ENCODE measurements around the gene NTF4. TPM values are rescaled to one million over a fixed set of nuclear protein-coding genes. Genes with fewer than 3 reads are reported as not detected.
A peak's percentile ranks its signal among the peaks of the same experiment; 100 is the strongest.

The NTF4 gene
- total RNA-seq, 3 donors from 2014 or later (not counting 1 experiment from before 2014, with no cell fraction given) = not detected

DNA sequence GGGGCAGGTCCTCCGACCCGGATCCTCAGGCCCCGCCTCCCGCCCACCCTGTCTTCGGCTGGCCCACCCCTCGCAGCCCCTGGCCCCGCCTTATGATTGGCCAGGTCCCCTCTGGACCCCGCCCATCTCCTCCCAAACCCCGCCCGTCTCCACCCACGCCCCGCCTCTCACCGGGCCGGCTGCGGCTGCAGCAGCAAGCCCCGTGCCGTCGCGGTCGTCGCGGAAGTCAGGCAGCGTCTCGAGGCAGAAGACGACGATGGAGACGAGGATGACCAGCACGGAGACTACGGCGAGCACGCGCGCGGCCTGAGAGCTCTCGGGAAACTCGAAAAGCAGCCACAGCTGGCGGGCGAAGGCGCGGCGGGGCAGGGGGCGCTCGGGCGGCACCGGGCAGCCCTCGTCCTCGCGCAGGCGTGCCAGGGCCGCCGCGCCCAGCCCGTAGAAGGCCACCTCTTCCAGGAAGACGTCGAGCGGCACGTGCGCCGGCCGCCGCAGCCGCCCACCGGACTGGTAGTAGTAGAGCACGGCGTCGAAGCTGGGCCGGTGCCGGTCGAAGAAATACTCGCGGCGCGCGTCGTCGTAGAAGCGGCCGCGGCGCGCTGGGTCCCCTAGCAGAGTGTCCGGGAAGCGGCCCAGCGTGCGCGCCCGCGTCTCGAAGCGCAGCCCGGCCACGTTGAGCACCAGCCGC is 7.4 kb upstream of the NTF4 start:
- peaks cover 22% of the 10 kb centered on the region for H3K27me3 ChIP-seq (ENCODE audit: control insufficient read depth, insufficient read depth, low read length)
- no peaks in the 10 kb centered on the region for H3K36me3 Mint-ChIP-seq
- H3K4me1 ChIP-seq (ENCODE audit: control insufficient read depth, insufficient read depth, low read length) = peaks cover 6% of the 10 kb centered on the region
- intact Hi-C loops (cut with micrococcal nuclease) = no loop called here
- no peak overlapping the region for H3K27ac ChIP-seq (ENCODE audit: low read length)
- ATAC-seq (peak; percentile 27 to 75 (median 31)), DNase-seq (peak in 1 of 2 donors; percentile 38)
- peak overlapping the region; percentile 57 for H3K4me3 Mint-ChIP-seq
- no peak overlapping the region for H3K4me3 ChIP-seq (ENCODE audit: low read length)
- peaks cover 57 to 61% of the 10 kb centered on the region in 2 donors for H3K27me3 Mint-ChIP-seq (ENCODE audit: low read depth in 2 of 2)
- peaks cover 8 to 17% of the 10 kb centered on the region in 2 donors for H3K4me1 Mint-ChIP-seq
- H3K9me3 ChIP-seq (ENCODE audit: control insufficient read depth, insufficient read depth, low read length) = no peaks in the 10 kb centered on the region
- TF ChIP-seq, protein P1, sequence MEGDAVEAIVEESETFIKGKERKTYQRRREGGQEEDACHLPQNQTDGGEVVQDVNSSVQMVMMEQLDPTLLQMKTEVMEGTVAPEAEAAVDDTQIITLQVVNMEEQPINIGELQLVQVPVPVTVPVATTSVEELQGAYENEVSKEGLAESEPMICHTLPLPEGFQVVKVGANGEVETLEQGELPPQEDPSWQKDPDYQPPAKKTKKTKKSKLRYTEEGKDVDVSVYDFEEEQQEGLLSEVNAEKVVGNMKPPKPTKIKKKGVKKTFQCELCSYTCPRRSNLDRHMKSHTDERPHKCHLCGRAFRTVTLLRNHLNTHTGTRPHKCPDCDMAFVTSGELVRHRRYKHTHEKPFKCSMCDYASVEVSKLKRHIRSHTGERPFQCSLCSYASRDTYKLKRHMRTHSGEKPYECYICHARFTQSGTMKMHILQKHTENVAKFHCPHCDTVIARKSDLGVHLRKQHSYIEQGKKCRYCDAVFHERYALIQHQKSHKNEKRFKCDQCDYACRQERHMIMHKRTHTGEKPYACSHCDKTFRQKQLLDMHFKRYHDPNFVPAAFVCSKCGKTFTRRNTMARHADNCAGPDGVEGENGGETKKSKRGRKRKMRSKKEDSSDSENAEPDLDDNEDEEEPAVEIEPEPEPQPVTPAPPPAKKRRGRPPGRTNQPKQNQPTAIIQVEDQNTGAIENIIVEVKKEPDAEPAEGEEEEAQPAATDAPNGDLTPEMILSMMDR (IDR thresholded peaks at IDR 0.05) = no peak
- H3K9me3 Mint-ChIP-seq = no peaks in the 10 kb centered on the region
- WGBS (ENCODE audit: insufficient coverage) = 12% methylated on average over 93 of the region's 93 CpGs
- H3K36me3 ChIP-seq (ENCODE audit: control insufficient read depth, insufficient read depth, low read length) = no peaks in the 10 kb centered on the region
- no peak overlapping the region for H3K27ac Mint-ChIP-seq

DNA sequence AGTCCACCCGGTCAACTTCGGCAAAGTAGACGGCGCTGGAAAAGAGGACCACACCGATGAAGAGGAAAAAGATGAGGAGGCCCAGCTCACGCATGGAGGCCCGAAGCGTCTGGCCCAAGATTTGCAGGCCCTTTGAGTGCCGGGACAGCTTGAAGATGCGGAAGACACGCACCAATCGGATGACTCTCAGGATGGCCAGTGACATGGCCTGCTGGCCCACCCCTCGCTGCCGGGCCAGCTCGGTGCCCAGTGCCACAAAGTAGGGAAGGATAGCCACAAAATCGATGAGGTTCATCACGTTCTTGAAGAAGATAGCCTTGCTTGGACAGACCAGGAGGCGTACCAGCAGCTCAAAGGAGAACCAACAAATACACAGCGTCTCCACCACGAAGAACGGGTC is 5.8 kb upstream of the NTF4 start:
- Histone ChIP-seq H3K27ac (ENCODE audit: low read length) (no peak overlapping the region), H3K27me3 (ENCODE audit: control insufficient read depth, insufficient read depth, low read length) (peaks cover 27% of the 10 kb centered on the region), H3K4me3 (ENCODE audit: low read length) (no peak overlapping the region), H3K4me1 (ENCODE audit: control insufficient read depth, insufficient read depth, low read length) (peaks cover 6% of the 10 kb centered on the region), H3K9me3 (ENCODE audit: control insufficient read depth, insufficient read depth, low read length) (no peaks in the 10 kb centered on the region), H3K36me3 (ENCODE audit: control insufficient read depth, insufficient read depth, low read length) (no peaks in the 10 kb centered on the region)
- ATAC-seq (no peak), DNase-seq (no peak)
- 97% methylated on average over 21 of the region's 21 CpGs for WGBS (ENCODE audit: insufficient coverage)
- Mint-ChIP-seq H3K9me3 (no peaks in the 10 kb centered on the region), H3K27ac (no peak overlapping the region), H3K4me3 (peak overlapping the region; percentile 30), H3K4me1 (peaks cover 8 to 17% of the 10 kb centered on the region in 2 donors), H3K36me3 (no peaks in the 10 kb centered on the region), H3K27me3 (ENCODE audit: low read depth in 2 of 2) (peaks cover 66 to 72% of the 10 kb centered on the region in 2 donors)
- TF ChIP-seq, protein P1 (IDR thresholded peaks at IDR 0.05) = no peak
- intact Hi-C loops (cut with micrococcal nuclease) = no loop called here

DNA sequence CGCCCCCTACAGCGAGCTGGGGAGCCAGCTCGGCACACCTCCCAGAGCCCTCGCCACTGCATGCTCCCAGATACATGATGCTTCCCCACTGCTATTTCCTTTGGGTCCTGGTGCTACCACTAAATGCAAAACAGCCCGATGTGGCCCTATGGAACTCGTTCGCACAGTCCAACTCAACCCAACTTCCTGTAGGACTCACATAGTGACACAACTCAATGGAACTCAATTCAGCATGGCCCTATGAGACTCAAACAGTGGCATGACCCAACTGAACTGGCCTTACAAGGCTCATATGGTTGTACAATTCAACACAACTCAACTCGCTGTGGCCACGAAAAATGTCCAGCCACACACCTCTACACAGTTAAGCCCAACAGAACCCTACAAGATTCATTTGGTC is 4.4 kb upstream of the NTF4 start:
- 94% methylated on average over 9 of the region's 9 CpGs for WGBS (ENCODE audit: insufficient coverage)
- Mint-ChIP-seq H3K27ac (no peak overlapping the region), H3K4me1 (peaks cover 8 to 12% of the 10 kb centered on the region in 2 donors), H3K9me3 (no peaks in the 10 kb centered on the region), H3K36me3 (no peaks in the 10 kb centered on the region), H3K27me3 (ENCODE audit: low read depth in 2 of 2) (peaks cover 65 to 67% of the 10 kb centered on the region in 2 donors), H3K4me3 (no peak overlapping the region)
- no peak for ATAC-seq
- Histone ChIP-seq H3K4me3 (ENCODE audit: low read length) (no peak overlapping the region), H3K36me3 (ENCODE audit: control insufficient read depth, insufficient read depth, low read length) (no peaks in the 10 kb centered on the region), H3K27ac (ENCODE audit: low read length) (no peak overlapping the region), H3K9me3 (ENCODE audit: control insufficient read depth, insufficient read depth, low read length) (no peaks in the 10 kb centered on the region), H3K4me1 (ENCODE audit: control insufficient read depth, insufficient read depth, low read length) (peaks cover 6% of the 10 kb centered on the region), H3K27me3 (ENCODE audit: control insufficient read depth, insufficient read depth, low read length) (peaks cover 24% of the 10 kb centered on the region)
- intact Hi-C loops (cut with micrococcal nuclease) = no loop called here
- DNase-seq = no peak
- TF ChIP-seq, protein P1 (IDR thresholded peaks at IDR 0.05) = no peak

DNA sequence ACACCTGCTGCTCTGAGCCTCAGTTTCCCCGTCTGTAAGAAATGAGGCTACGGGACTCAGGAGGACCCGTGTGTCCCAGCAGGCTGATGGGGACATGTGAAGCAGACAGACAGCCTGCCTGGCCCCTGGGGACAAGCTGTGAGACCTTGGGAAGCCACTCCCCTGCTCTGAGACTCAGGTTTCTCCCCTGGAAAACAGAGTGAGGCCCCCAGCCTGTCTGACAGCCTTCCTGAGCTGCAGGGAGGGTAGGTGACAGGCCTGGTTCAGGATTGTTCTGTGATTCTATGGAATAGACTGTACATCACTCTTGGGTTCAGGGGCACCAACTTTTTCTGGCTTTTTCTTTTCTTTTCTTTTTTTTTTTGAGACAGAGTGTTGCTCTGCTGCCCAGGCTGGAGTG is 2.9 kb upstream of the NTF4 start:
- no peak overlapping the region for H3K4me3 ChIP-seq (ENCODE audit: low read length)
- intact Hi-C loops (cut with micrococcal nuclease) = no loop called here
- Mint-ChIP-seq H3K27me3 (ENCODE audit: low read depth in 2 of 2) (peaks cover 51 to 53% of the 10 kb centered on the region in 2 donors), H3K27ac (no peak overlapping the region), H3K36me3 (no peaks in the 10 kb centered on the region), H3K4me1 (peaks cover under 1% of the 10 kb centered on the region in 2 donors), H3K9me3 (no peaks in the 10 kb centered on the region), H3K4me3 (no peak overlapping the region)
- DNase-seq = no peak
- TF ChIP-seq, protein P1 (IDR thresholded peaks at IDR 0.05) = no peak
- H3K27me3 ChIP-seq (ENCODE audit: control insufficient read depth, insufficient read depth, low read length) = peaks cover 11% of the 10 kb centered on the region
- 68% methylated on average over 3 of the region's 3 CpGs for WGBS (ENCODE audit: insufficient coverage)
- H3K27ac ChIP-seq (ENCODE audit: low read length) = no peak overlapping the region
- ATAC-seq = no peak
- no peaks in the 10 kb centered on the region for H3K9me3 ChIP-seq (ENCODE audit: control insufficient read depth, insufficient read depth, low read length)
- H3K4me1 ChIP-seq (ENCODE audit: control insufficient read depth, insufficient read depth, low read length) = no peaks in the 10 kb centered on the region
- no peaks in the 10 kb centered on the region for H3K36me3 ChIP-seq (ENCODE audit: control insufficient read depth, insufficient read depth, low read length)

All from natural killer cell (primary cell).